ENCODE results near the gene CARMIL3.
A peak's percentile ranks its signal among the peaks of the same experiment; 100 is the strongest.
"Not testable (repeated sequence)": the region's sequence is repeated elsewhere in the genome, so short reads cannot be mapped to it uniquely, and the experiment has no call there.

Gene CARMIL3

DNA sequence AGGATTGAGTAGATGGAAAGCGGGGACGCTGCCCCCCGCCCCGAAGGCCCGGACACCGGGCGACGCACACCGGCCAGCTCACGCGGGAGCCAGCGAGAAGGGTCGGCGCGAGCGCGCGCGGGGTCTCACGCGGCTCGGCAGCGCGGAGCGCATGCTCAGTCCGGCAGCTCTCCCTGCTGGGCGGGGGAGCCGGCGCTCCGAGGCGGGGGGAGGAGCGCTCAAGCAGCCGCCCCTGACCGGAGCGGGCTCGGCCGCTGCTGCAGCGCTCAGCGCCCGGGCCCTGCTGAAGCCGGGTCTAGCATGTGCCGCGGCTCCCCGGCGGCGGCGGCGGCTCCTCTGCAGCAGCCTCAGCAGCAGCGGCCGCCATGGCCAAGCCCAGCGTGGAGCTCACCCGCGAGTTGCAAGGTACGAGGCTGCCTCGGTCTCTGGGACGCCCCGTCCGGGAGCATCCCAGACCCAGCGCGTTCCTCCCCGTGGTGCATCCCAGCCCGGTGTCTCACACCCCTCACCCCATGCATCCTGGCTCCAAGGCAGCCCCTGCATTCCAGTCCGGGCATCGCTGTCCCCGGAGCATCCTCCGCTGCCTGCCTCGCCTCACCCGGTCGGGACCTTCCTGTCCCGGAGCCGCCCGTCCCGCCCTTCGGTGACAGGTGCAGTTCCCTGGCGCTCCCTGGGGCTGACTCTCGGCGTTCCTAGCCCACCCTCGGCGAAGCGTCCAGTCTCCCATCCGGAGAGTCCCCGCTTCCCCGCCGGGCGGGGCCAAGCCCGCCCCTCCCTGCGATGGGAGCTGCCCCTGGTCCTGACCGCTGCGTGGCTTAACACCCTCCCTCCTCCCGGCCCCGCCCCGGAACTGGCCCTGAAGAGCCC lies at the start of gene CARMIL3:
TSS of gene CARMIL3 (plus strand) at position 221 of the 867 bp plus-strand sequence. CDS start at position 366, 145 bp downstream.
- peak; percentile 43 for DNase-seq

DNA sequence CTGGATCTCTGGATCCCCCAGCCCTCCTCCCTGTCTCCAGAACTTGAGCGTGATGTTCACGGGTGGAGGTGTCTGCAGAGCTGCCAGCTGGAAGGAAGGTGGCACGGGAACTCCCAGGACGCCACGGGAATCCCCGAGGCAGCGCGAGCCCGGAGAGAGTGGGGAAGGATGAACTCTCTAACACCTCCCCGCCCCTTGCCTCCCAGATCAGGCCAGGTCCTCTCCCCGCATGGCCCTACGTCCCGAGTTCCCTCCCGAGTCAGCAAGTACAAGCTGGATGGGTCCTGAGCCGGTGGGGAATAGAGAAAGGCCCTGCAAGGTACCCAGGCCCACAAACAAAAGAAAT lies 45.4 kb upstream of the CARMIL3 start:
- not testable (repeated sequence) for DNase-seq

DNA sequence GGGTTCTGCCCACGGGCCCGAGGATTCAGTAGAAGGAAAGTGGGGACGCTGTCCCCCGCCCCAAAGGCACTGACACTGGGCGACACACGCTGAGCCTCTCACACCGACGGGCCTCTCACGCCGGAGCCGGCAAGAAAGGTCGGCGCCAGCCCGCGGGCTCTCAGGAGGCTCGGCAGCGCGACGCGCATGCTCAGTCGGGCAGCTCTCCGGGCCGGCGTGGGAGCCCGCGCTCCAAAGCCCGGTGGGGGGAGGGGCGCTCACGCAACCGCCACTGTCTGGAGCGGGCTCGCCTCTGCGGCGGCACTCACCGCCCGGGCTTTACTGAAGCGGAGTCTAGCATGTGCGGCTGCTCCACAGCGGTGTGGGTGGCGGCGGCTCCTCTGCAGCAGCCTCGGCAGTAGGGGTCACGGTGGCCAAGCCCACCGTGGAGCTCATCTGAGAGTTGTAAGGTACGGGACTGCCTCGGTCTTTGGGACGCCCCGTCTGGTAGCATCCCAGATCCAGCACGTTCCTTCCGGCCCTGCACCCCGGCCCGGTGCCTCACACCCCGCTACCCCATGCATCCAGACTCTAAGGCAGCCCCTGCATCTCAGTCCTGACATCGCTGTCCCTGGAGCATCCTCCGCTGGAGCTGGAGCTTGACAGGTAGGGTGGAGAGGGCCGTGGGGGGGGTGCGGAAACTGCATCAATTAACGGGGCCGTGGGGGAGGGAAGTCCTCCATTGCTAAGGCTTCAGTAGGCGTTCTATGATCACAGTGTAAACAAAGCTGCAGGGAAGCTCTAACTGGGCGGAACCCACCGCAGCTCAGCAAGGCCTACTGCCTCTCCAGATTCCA lies 44.8 kb upstream of the CARMIL3 start:
- peak; percentile 30 for DNase-seq

- DNase-seq, result no peak
These were observed 40.8 kb upstream of the CARMIL3 start for GRCh38 chr14:24011051-24011450.

DNA sequence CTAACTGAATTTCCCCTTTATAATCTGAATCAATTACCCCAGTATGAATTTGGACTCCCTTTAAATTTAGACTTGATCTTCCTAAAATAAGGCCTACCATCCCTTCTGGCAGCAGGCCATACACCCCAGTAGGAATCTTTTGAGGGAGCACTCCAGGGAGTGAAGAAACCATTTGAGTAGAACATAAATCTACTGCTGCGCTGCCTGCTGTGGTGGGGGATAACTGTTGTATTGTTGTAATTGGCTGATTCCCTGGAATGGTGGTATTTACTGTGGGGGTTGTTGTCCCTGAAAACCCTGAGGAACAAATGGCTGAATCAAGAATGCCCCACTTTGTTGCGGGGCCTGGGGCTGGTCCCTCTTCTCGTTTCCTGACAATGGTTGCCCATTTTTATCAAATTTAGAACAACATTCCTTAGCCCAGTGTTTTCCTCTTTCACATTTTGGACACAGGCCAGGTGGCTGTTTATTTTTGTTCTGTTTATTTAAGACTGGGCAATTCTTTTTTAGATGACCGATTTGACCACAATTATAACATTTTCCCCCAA lies 39.0 kb upstream of the CARMIL3 start:
- DNase-seq, result not testable (repeated sequence)

DNA sequence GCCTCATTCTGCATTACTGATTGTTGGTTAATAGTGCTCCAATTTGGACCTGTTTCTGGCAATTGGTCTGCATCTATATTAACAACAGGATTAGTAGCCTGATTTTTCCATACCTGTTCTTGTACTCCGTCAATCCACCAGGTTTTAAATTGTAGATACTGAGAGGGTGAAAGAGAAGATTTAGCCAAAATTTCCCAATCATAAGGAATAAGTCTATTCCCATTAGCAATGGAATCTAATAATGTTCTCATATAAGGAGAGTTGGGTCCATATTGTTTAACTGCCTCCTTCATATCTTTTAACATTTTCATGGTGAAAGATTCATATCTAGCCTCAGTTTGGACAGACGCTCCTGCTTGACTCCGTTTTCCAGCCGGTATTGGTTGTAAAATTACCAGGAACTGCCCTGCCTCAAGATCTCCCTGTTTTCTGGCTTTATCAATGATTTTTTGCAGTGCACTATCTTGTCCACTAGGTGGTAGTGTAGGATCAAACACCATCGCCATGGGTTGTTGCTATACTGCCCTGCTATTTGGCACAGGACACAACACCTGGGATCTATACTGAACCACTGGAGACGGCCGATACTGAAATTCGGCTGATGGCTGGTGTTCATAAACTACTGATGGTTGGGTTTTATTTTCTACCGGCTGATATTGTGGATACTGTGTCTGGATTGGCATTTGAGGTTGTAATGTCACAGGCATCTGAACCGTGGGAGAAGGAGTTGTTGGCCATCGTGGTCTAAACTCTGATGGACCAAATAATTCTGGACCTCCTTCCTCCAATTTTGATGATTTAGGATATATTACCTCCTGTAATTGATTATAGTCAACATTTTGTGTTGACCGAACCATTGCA lies 37.9 kb upstream of the CARMIL3 start:
- peak; percentile 19 for DNase-seq

GRCh38 chr14:24015745-24016144 lies 36.1 kb upstream of the CARMIL3 start:
- DNase-seq, result not testable (repeated sequence)

- DNase-seq, result not testable (repeated sequence)
These were observed 32.8 kb upstream of the CARMIL3 start for GRCh38 chr14:24018978-24019377.

DNA sequence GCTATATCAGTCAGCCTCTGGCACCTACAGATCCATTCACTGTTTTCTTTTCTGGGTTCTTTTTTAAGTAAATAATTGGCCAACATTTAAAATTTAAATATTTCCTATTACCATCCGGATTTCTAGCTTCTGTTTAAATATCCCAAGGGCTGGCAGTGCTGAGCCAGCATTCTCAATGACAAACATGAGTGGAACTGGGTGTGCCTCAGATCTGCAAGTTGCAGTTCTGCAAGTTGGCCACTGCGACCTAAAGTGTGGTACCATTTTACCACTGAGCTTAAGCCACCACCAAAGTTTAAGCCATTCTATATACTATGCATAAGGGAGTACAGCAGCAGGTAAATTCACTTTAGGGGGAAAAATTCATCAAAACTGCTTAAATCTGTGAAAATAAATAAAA lies 31.9 kb upstream of the CARMIL3 start:
- DNase-seq, result not testable (repeated sequence)

- DNase-seq, result not testable (repeated sequence)
These were observed 31.3 kb upstream of the CARMIL3 start for GRCh38 chr14:24020520-24020919.

- not testable (repeated sequence) for DNase-seq
These were observed 26.8 kb upstream of the CARMIL3 start for GRCh38 chr14:24024939-24025418.

GRCh38 chr14:24029687-24030086 lies 22.1 kb upstream of the CARMIL3 start:
- not testable (repeated sequence) for DNase-seq

DNA sequence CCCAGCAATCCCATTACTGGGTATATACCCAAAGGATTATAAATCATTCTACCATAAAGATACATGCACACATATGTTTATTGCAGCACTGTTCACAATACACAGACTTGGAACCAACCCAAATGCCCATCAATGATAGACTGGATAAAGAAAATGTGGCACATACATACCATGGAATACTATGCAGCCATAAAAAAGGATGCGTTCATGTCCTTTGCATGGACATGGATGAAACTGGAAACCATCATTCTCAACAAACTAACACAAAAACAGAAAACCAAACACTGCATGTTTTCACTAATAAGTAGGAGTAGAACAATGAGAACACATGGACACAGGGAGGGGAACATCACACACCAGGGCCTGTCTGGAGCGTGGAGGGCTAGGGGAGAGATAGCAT lies 20.5 kb upstream of the CARMIL3 start:
- DNase-seq, result not testable (repeated sequence)

GRCh38 chr14:24032727-24033418 lies 18.9 kb upstream of the CARMIL3 start:
- no peak for DNase-seq

DNA sequence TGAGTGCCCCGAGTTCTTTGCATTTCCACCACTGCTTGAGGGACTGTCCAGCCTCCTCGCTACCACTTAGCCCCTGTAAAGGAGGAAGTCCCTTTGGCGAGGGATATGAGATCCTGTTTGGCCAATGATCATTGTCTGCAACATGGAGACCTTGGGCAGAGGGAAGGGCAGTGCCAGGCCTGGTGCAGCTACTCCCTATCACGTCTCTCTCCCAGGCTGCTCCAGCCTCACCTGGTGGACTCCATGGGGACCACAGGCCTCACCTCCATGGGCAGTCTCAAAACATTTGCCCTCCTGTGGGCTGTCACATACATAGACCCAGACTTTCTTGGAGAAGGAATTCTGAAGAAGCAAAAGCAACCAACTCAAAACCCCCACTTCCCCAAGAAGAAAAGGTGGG lies 16.0 kb upstream of the CARMIL3 start:
- DNase-seq, result not testable (repeated sequence)

DNA sequence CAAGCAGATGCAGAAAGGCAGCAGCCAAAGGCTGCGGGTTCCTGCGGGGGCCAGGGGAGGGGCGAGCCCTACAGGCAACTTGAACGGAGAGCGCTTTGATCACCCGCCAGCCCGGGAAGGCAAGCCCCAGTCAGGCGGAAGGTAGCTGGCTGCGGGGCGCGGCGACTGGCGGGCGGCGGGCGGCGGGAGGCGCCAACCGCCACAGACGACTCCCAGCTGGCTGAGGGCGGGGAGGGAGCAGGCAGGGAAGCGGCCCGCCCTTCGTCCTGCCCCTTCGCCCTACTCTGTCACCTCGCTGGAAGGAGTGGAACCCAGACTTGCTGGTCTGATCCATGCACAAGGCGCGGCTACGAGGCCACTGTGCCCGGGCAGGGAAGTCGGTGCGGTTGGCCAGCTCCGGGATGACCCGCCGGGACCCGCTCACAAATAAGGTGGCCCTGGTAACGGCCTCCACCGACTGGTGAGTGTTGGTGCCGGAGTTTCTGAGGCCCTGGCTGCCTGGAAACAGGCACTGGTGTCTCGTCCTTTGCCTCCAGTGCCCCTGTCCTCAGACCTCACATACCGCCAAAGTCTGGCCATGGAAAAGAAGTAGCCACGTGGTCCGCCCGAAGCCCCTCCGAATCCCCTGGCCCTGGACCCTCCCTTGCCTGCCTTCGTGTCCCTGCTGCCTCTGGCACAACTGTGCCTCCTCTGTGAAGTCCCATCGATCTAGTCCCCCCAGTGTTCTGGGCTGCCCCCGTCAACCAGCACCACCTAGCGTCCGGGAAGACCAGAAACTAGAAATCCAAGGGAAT lies 15.4 kb upstream of the CARMIL3 start:
- peak; percentile 51 for DNase-seq

DNA sequence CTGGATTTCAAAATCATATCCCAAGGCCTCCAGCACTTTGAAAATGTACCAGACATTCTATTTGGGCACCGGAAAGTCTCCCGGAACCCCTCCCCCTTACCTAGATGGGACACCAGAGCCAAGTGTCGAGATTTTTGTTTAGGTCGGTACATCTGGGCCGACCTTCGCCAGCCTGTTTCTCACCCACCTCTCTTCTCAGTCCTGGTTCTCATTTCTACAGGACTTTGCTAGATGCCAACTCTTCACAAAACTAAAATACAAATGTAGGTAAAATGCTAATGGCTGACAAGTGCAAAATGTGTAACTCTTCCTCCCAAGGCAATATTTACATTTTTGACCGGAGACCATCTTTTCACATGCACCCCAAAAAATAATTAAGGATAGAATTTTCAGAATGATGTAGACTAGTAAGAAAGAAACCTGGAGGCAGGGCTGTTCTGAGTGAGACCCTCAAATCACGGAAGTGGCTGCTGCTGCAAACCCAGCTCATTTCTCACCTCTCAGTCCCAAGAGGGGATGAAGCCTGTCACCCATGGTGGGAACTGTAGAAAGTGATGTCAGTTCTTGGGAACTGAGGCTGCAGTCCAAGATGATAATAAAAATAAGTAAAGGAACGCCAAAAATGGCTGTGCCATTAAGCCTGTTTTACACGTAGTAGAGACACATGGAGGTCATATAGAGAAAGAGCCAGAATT lies 14.7 kb upstream of the CARMIL3 start:
- DNase-seq, result not testable (repeated sequence)

DNA sequence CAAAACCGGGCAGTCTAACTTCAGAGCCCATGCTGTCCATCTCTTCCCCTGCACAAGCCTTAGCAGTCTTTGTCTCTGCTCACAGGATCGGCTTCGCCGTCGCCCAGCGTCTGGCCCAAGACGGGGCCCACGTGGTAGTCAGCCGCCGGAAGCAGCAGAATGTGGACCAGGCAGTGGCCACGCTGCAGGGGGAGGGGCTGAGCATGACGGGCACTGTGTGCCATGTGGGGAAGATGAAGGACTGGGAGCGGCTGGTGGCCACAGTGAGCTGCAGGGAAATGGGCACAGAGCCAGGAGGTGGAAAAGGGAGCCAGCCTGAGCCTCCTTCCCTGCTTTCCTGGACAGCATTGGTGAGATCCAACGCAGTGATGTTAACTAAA lies 14.2 kb upstream of the CARMIL3 start:
- DNase-seq, result no peak

- no peak for DNase-seq
These were observed 13.1 kb upstream of the CARMIL3 start for GRCh38 chr14:24038686-24039085.

- DNase-seq, result no peak
These were observed 11.1 kb upstream of the CARMIL3 start for GRCh38 chr14:24040692-24041091.

Data from activated effector memory CD4-positive, alpha-beta T cell treated with Interleukin-2 at 50 U/mL for 16 hours (primary cell).